Activated CD8-positive, alpha-beta memory T cell treated with anti-CD3 and anti-CD28 coated beads for 4 hours (primary cell): ENCODE results near the gene PRKAR2A.
"Not testable (repeated sequence)": the region's sequence is repeated elsewhere in the genome, so short reads cannot be mapped to it uniquely, and the experiment has no call there.

Experiments used
- DNase-seq, 2 donors: peaks; one replicate each; pipeline ENCODE4 v3.0.0-alpha.2; 2020; ENCODE audit warnings: low read depth in 2 of 2

PRKAR2A gene

GRCh38 chr3:48733752-48734518 is 113.7 kb downstream of the PRKAR2A start:
- DNase-seq, result not testable (repeated sequence)

GRCh38 chr3:48727511-48727910 is 120.2 kb downstream of the PRKAR2A start:
- no peak for DNase-seq

- not testable (repeated sequence) for DNase-seq
Observed at GRCh38 chr3:48725185-48725855, 122.4 kb downstream of the PRKAR2A start.

- DNase-seq, result no peak
Observed at GRCh38 chr3:48723725-48724124, 123.9 kb downstream of the PRKAR2A start.

- DNase-seq, result not testable (repeated sequence)
Observed at GRCh38 chr3:48723293-48723692, 124.4 kb downstream of the PRKAR2A start.

- peak; percentile 97 to 98 for DNase-seq
Observed at GRCh38 chr3:48716982-48717746, 130.5 kb downstream of the PRKAR2A start, which contains the start of gene IP6K2. Gene IP6K2, minus strand, starts transcription at chr3:48717221. Its CDS starts 21,930 bp downstream, at chr3:48695291.

- DNase-seq, result no peak
Observed at GRCh38 chr3:48716508-48716981, 131.1 kb downstream of the PRKAR2A start.

GRCh38 chr3:48715174-48715800 is 132.4 kb downstream of the PRKAR2A start:
- no peak for DNase-seq

- DNase-seq, result no peak
Observed at GRCh38 chr3:48711727-48712126, 135.9 kb downstream of the PRKAR2A start.

GRCh38 chr3:48709051-48709461 is 138.6 kb downstream of the PRKAR2A start:
- no peak for DNase-seq

GRCh38 chr3:48708481-48708889 is 139.2 kb downstream of the PRKAR2A start:
- no peak for DNase-seq

- DNase-seq, result no peak
Observed at GRCh38 chr3:48707157-48707556, 140.5 kb downstream of the PRKAR2A start.

- DNase-seq, result no peak
Observed at GRCh38 chr3:48702320-48702920, 145.3 kb downstream of the PRKAR2A start.

GRCh38 chr3:48700731-48701405 is 146.8 kb downstream of the PRKAR2A start:
- DNase-seq, result no peak

GRCh38 chr3:48698891-48699290 is 148.8 kb downstream of the PRKAR2A start:
- DNase-seq, result no peak

GRCh38 chr3:48697952-48698351 is 149.7 kb downstream of the PRKAR2A start:
- DNase-seq, result no peak

- DNase-seq, result no peak
Observed at GRCh38 chr3:48696601-48697000, 151.1 kb downstream of the PRKAR2A start.
